Activated CD8-positive, alpha-beta memory T cell treated with anti-CD3 and anti-CD28 coated beads, Interleukin-2, amount 10 ng/mL, durations not matched to agents 7 days and 5 days (primary cell): ENCODE measurements around the gene IP6K1. TPM values are rescaled to one million over a fixed set of nuclear protein-coding genes. Genes with fewer than 3 reads are reported as not detected.
A peak's percentile ranks its signal among the peaks of the same experiment; 100 is the strongest.
"Not testable (repeated sequence)": the region's sequence is repeated elsewhere in the genome, so short reads cannot be mapped to it uniquely, and the experiment has no call there.

Experiments
- ATAC-seq: fragments of 150-1000 bp; cut with Tn5 transposase; one replicate; pipeline ENCODE4 v1.10.0; 2021; ENCODE audit warnings: moderate library complexity
- CTCF ChIA-PET: fragments of 350-600 bp; sonication (Branson Sonifier 250); formaldehyde crosslinking; loops from one replicate; lab custom pipeline; 2021; ENCODE audit warnings: antibody characterized with exemption; lab: Charles Lee
- DNase-seq: peaks from one replicate; pipeline ENCODE4 v3.0.0-alpha.2; 2020
- H3K27ac Mint-ChIP-seq: one replicate; pipeline ENCODE4 v1.8.0; 2021; ENCODE audit warnings: mild to moderate bottlenecking, mixed read lengths
- H3K27me3 Mint-ChIP-seq: one replicate; pipeline ENCODE4 v1.8.0; 2021; ENCODE audit warnings: mixed read lengths
- H3K36me3 Mint-ChIP-seq: one replicate; pipeline ENCODE4 v1.8.0; 2021; ENCODE audit warnings: mild to moderate bottlenecking, mixed read lengths
- H3K4me1 Mint-ChIP-seq: one replicate; pipeline ENCODE4 v1.8.0; 2021; ENCODE audit warnings: mixed read lengths
- H3K4me3 Mint-ChIP-seq: one replicate; pipeline ENCODE4 v1.8.0; 2021; ENCODE audit warnings: mild to moderate bottlenecking, moderate library complexity, mixed read lengths
- H3K9me3 Mint-ChIP-seq: one replicate; pipeline ENCODE4 v1.8.0; 2022; ENCODE audit warnings: low read depth, mixed read lengths
- total RNA-seq, 2 experiments: library from RNA; stranded (reverse); gene quantifications; one replicate each; pipeline ENCODE4 v1.2.3, GENCODE V29; 2021

Gene IP6K1
- total RNA-seq, 2 experiments from 2014 or later, result 38.3 to 41.0 TPM

DNA sequence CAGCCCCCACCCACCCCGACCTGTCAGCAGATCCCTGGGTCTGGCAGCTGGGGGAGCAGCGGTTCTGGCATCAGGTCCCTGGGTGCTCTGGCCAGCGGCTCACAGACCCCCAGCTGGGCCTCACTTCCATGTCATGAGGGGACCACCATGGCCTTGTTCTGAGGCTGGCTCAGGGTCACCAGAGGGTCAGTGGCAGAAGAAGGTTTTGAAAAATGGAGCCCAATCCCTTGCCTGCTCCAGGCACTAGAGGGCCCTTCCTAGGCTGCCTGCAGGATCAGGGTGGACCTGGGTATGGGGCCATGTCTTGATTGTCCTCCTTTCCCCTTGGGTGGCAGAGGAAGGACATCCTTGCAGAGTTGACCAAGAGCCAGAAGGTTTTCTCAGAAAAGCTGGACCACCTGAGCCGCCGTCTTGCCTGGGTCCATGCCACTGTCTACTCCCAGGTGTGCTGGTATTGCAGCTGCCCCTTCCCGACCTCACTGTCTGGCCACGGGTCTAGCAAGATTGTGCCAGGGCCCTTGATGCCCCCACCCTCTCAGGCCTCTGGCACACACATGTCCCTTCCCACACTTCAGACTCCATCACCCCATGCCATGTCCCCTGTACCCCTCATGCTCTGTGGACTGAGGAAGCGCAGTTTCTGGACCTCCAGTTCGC lies 79.8 kb downstream of the IP6K1 start:
- no peak overlapping the region for H3K4me3 Mint-ChIP-seq
- DNase-seq (no peak), ATAC-seq (no peak)
- H3K27me3 Mint-ChIP-seq, result no peaks in the 10 kb centered on the region
- no peaks in the 10 kb centered on the region for H3K9me3 Mint-ChIP-seq
- H3K27ac Mint-ChIP-seq, result no peak overlapping the region
- no peaks in the 10 kb centered on the region for H3K36me3 Mint-ChIP-seq
- H3K4me1 Mint-ChIP-seq, result peaks cover 10% of the 10 kb centered on the region
- CTCF ChIA-PET, result no interaction called here

DNA sequence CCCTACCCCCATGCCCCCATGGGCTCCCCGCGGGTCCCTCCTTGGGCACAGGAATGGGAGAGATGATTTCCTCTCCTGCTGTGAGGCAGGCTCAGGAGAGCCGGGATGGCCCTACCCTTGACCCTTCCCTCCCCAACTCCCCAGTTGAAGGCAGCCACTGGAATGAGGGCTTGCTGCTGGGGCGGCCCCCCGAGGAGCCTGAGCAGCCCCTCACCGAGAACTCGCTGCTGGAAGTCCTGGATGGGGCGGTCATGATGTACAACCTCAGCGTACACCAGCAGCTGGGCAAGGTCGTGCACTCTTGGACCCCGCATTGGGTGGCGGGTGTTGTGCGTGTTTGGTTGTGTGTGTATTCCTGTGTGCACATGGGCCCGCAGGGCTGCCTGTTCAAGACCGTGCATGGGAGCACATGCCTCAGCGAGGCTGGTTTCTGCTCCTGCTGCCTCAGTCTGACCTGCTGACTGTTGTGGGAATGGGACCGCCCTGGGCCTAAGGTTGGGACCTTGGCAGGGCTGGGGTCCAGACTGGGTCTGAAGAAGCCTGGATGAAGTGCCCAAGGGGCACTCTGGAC lies 80.9 kb downstream of the IP6K1 start:
- H3K27me3 Mint-ChIP-seq, result no peaks in the 10 kb centered on the region
- no peaks in the 10 kb centered on the region for H3K36me3 Mint-ChIP-seq
- CTCF ChIA-PET, result no interaction called here
- DNase-seq (no peak), ATAC-seq (no peak)
- H3K4me1 Mint-ChIP-seq, result no peaks in the 10 kb centered on the region
- H3K9me3 Mint-ChIP-seq, result no peaks in the 10 kb centered on the region
- no peak overlapping the region for H3K27ac Mint-ChIP-seq
- H3K4me3 Mint-ChIP-seq, result no peak overlapping the region

DNA sequence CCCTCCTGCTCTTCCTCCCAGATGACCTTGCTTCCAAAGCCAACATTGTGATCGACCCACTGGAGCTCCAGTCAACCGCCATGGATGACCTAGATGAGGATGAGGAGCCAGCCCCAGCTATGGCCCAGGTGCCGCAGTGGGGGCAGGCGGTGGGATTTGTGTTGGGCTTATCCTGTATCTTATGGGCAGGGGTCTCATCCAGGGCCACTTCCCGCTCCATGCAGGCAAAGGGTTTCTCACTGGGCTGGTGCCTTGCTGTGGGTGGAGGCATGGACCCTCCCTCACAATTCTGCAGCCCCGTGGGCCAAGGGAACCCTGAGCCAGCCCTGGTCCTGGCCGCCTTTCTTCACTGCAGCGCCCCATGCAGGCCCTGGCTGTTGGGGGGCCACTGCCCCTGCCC lies 81.7 kb downstream of the IP6K1 start:
- Mint-ChIP-seq H3K36me3 (no peaks in the 10 kb centered on the region), H3K9me3 (no peaks in the 10 kb centered on the region), H3K4me3 (no peak overlapping the region), H3K27me3 (no peaks in the 10 kb centered on the region), H3K4me1 (no peaks in the 10 kb centered on the region), H3K27ac (no peak overlapping the region)
- CTCF ChIA-PET, result interaction anchor here (1.1 to 5.4 kb wide), 4 partner anchors 14 to 134 kb away, joined by 3 to 24 read pairs (median 16); partner anchors contain the start of genes AMIGO3 and INKA1
- ATAC-seq, result no peak
- no peak for DNase-seq

DNA sequence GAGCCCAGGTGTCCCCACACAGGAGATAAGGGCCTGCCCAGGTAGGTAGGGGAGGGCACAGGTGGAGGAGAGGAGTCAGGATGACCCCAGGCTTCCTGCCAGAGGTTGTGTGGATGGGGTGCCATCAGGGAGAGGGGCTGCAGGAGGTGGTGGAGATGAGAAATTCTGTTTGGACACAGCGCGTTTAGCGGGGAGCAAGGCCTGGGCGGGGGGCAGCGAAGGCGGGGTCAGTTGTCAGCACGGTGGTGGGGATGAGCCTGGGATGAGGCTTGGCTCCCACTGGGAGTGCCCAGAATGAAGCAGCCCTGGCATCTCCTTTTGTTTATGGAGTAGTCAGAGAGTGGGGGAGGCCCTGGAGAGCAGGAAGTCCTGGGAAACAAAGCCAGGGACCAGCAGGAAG lies 82.4 kb downstream of the IP6K1 start:
- H3K9me3 Mint-ChIP-seq, result no peaks in the 10 kb centered on the region
- CTCF ChIA-PET, result interaction anchor here (0.7 to 5.4 kb wide), 9 partner anchors 8 to 135 kb away, joined by 3 to 24 read pairs (median 4); partner anchors contain the start of genes AMIGO3 and INKA1
- H3K27me3 Mint-ChIP-seq, result no peaks in the 10 kb centered on the region
- no peaks in the 10 kb centered on the region for H3K4me1 Mint-ChIP-seq
- H3K4me3 Mint-ChIP-seq, result no peak overlapping the region
- no peak overlapping the region for H3K27ac Mint-ChIP-seq
- no peak for ATAC-seq
- no peaks in the 10 kb centered on the region for H3K36me3 Mint-ChIP-seq
- DNase-seq, result no peak

DNA sequence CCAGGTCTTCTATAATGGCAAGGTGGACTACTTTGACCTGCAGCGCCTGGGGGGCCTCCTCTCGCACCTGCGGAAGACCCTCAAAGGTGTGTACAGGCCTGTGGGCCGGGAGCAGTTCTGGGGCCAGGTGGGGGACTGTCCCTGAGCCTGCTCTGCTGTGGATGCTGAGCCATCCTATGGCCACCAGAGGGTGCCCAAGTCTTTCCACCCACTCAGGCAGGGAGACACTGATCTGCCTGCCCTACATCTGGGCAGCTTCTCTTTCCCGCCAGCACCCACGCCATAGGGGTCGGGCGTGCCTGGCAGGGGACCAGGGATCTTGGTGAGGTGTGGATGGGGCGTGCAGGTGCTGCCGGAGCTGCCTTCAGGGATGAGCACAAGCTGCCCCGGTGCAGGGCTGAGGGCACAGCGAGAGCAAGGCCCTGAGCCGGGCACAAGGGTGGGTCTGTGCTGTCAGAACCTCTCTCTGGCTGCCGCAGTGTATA lies 82.9 kb downstream of the IP6K1 start:
- DNase-seq (peak; percentile 82), ATAC-seq (peak; percentile 95)
- Mint-ChIP-seq H3K4me1 (no peaks in the 10 kb centered on the region), H3K36me3 (no peaks in the 10 kb centered on the region), H3K27me3 (no peaks in the 10 kb centered on the region), H3K4me3 (no peak overlapping the region), H3K27ac (no peak overlapping the region), H3K9me3 (no peaks in the 10 kb centered on the region)
- CTCF ChIA-PET, result interaction anchor here (0.6 to 5.4 kb wide), 11 partner anchors 8 to 164 kb away, joined by 3 to 24 read pairs (median 5); partner anchors contain the start of genes AMIGO3 and INKA1

DNA sequence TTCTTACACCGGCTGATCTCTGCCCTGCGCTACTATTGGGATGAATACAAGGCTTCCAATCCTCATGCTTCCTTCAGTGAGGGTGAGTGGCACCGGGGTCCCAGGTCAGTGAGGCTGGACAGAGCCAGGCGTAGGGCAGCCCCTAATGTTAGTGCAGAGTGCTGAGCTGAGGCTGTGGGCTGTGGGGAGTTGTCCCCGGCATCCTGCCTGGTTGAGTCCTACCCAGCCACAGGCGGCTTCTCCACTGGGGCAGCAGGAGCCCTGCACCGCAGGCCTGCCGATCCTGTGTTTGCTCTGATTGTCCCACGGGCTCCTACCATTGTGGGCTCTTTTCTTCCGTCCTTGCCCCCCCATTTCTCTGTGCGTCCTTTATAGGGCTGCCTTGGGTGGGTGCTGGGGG lies 83.7 kb downstream of the IP6K1 start:
- ATAC-seq, result no peak
- Mint-ChIP-seq H3K4me3 (no peak overlapping the region), H3K27ac (no peak overlapping the region), H3K4me1 (no peaks in the 10 kb centered on the region), H3K27me3 (no peaks in the 10 kb centered on the region), H3K9me3 (no peaks in the 10 kb centered on the region), H3K36me3 (no peaks in the 10 kb centered on the region)
- DNase-seq, result no peak
- CTCF ChIA-PET, result interaction anchor here (0.7 to 5.4 kb wide), 7 partner anchors 9 to 299 kb away, joined by 3 to 24 read pairs (median 9); partner anchors contain the start of genes AMIGO3 and INKA1

DNA sequence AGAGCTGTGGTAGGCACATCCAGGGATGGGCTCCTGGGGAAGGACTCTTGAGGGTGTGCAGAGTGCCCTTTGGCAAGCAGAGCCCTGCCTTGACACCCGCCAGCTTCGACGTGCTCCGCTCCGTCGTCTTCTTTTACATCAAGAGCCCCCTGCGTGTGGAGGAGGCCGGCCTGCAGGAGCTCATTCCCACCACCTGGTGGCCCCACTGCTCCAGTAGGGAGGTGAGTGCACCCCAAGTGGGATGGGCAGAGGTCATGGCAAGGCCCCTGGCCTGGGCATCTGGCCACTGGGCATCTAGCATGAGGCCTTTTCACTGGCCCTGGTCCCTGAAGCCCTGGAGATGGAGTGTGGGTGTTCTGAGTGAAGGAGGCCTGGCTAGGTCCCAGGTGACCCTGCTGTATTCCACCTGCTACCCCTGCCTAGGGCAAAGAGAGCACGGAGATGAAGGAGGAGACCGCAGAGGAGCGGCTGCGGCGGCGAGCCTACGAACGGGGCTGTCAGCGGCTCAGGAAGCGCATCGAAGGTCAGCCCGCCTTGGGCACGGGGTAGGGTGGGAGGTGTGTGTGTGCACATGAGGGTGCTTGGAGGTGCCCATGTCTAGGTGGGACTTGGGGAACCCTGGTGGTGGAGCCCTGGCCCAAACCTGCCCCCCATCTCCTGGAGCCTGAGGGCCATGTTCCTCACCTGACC lies 84.8 kb downstream of the IP6K1 start:
- ATAC-seq (no peak), DNase-seq (no peak)
- Mint-ChIP-seq H3K4me3 (no peak overlapping the region), H3K4me1 (no peaks in the 10 kb centered on the region), H3K36me3 (no peaks in the 10 kb centered on the region), H3K27me3 (no peaks in the 10 kb centered on the region), H3K9me3 (no peaks in the 10 kb centered on the region), H3K27ac (no peak overlapping the region)
- CTCF ChIA-PET, result interaction anchor here (0.6 to 5.4 kb wide), 13 partner anchors 10 to 1935 kb away, joined by 3 to 24 read pairs (median 4); partner anchors contain the start of genes AMIGO3 and IP6K1

DNA sequence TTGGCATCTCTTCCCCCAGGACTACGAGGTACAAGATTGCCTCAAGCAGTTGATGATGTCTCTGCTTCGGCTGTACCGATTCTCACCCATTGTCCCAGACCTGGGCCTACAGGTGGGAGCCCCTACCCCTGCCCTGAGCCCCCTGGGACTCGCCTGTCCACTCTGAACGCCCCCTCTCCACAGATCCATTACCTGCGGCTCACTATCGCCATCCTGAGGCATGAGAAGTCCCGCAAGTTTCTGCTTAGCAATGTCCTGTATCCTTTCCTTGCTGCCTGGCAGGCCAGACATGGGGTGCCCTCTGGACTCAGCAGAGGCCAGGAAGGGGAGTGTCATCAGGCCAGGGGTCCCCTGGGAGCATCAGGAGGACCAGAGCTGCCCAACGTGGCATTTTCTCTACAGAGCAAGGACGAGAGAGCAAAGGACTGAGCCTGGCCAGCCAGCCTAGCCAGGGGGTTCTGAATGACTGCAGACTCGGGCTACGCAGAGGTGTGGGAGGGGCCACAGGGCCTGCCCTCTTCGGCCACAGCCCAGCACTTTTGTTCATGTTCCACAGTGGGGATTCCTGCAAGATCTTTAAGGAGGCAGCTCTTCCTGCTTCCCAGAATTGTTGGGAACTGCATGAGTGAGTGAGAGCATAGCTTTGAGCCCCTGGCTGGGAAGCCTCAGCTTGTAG lies 85.8 kb downstream of the IP6K1 start:
- CTCF ChIA-PET, result interaction anchor here (0.5 to 5.4 kb wide), 10 partner anchors 11 to 452 kb away, joined by 3 to 24 read pairs (median 4); partner anchors contain the start of genes AMIGO3 and IP6K1
- ATAC-seq (no peak), DNase-seq (no peak)
- Mint-ChIP-seq H3K27me3 (no peaks in the 10 kb centered on the region), H3K4me1 (no peaks in the 10 kb centered on the region), H3K4me3 (no peak overlapping the region), H3K27ac (no peak overlapping the region), H3K36me3 (no peaks in the 10 kb centered on the region), H3K9me3 (no peaks in the 10 kb centered on the region)

DNA sequence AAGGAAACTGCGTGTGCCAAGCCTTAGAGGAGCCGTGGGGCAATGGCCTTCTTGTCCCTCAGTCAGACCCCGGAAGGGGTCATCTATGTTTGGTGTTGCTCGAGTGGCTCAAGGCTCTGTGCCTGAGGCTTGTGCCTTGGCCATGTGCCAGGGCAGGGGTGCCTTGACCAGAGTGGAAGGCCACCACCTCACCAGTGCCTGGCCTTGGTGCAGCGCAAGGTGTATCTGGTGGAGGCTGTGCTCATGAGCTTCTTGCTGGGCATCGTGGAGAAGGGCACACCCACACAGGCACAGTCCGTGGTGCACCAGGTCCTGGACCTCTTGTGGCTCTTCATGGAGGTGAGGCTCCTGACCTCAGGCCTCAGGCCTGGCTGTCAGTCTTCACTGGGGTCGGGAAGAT lies 86.3 kb downstream of the IP6K1 start:
- H3K4me1 Mint-ChIP-seq, result no peaks in the 10 kb centered on the region
- no peak for DNase-seq
- H3K4me3 Mint-ChIP-seq, result no peak overlapping the region
- ATAC-seq, result no peak
- no peaks in the 10 kb centered on the region for H3K9me3 Mint-ChIP-seq
- no peaks in the 10 kb centered on the region for H3K27me3 Mint-ChIP-seq
- H3K36me3 Mint-ChIP-seq, result no peaks in the 10 kb centered on the region
- no peak overlapping the region for H3K27ac Mint-ChIP-seq
- CTCF ChIA-PET, result interaction anchor here (0.5 to 5.4 kb wide), 2 partner anchors 19 to 452 kb away, joined by 3 to 24 read pairs; partner anchors contain the start of gene AMIGO3

DNA sequence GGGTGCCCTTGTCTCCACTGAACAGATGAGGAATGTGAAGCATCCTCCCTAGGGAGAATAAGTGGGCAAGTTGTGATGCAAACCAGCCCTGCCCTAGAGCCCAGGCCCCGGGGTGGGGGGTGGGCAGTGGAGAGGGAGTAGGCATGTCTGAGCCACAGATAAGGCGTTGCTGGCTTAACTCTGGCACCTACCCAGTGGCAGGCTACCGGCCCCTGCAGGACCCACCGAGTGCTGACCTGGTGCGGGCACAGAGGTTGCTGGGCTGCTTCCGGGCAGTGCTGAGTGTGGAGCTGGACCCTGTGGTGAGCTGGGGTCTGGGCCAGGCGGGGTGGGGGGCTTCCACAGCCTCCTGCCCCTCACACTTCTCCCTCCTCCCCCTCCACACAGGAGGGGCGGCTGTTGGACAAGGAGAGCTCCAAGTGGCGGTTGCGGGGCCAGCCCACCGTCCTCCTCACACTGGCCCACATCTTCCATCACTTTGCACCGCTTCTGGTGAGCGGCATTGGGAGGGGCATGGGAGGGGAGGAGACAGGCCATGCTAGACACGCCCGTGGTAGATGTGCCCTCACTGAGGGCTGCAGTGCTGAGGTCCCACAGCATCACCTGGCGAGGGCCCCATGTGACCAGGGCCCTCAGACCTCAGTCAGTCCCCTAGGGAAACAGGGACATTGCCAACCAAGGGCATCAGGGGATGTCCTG lies 86.9 kb downstream of the IP6K1 start:
- H3K9me3 Mint-ChIP-seq, result no peaks in the 10 kb centered on the region
- H3K27me3 Mint-ChIP-seq, result no peaks in the 10 kb centered on the region
- H3K4me1 Mint-ChIP-seq, result no peaks in the 10 kb centered on the region
- ATAC-seq (no peak), DNase-seq (no peak)
- no peaks in the 10 kb centered on the region for H3K36me3 Mint-ChIP-seq
- no peak overlapping the region for H3K4me3 Mint-ChIP-seq
- no peak overlapping the region for H3K27ac Mint-ChIP-seq
- CTCF ChIA-PET, result interaction anchor here (5.4 kb wide), 1 partner anchor 19 kb away, joined by 24 read pairs; the partner anchor contains the start of gene AMIGO3

DNA sequence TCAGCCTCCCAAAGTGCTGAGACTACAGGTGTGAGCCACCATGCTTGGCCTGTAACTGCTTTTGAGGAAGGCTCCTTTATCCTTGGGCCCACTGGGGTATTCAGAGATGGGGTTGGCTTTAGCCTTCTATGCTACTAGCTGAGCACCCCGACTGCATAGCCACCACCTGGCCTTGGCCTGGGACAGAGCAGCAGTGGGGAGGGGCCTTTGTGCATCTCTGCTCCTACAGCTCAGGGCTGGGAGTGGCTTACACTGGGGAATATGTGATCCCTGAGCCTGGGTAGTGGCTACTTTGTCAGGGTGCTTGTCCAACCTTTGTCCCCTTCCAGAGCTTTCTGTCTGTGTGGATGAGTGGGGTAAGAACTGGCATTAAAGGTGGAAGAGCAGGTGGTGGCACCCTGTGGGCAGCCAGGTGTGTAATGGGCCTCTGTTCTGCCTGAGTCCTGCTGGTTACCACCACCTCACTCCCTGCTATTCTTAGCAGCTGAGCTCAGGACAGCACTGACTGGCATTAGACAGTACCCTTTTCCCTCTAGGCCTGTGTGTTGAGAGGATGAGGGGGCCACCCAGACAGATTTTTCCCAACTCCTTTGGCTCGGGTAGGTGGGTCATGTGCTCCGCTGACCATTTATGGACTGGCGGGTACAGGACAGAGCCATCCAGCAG lies 90.9 kb downstream of the IP6K1 start:
- H3K9me3 Mint-ChIP-seq, H3K4me3 Mint-ChIP-seq, H3K36me3 Mint-ChIP-seq, DNase-seq, CTCF ChIA-PET, H3K27me3 Mint-ChIP-seq, H3K27ac Mint-ChIP-seq, ATAC-seq: not testable (repeated sequence)
- H3K4me1 Mint-ChIP-seq, result peaks cover 13% of the 10 kb centered on the region

DNA sequence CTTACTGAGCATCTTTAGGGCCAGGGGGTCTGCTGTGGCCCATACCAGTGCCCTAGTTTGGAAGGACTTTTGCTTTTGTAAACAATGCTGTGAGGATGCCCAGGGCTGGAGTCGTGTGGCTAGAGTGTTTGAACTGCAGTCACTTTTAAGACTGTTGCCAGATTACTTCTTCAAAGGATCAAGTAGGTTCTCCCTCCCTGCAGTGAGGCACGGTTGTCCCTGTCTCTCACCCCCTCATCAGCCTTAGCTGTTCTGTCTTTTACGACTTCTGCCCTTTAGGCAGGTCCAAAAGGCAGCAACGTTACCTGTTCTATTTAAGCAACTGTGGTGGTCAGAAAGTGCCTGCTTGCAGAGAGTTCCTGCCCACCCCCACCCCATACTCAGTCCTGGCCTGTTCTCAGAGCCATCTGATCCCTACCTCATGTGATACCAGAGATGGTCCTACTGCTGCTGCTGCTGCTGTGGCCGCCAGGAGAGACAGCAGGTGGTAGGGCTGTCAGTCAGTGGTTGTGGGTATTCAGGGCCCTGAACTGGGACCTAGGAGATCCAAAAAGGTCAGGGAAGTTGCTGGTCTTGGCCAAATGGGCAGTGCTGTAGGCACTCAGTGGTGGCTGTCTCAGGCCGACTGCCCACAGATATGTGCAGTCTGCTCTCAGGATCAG lies 91.8 kb downstream of the IP6K1 start:
- H3K4me1 Mint-ChIP-seq, result peaks cover 20% of the 10 kb centered on the region
- H3K36me3 Mint-ChIP-seq, ATAC-seq, DNase-seq, CTCF ChIA-PET, H3K27me3 Mint-ChIP-seq, H3K9me3 Mint-ChIP-seq, H3K4me3 Mint-ChIP-seq, H3K27ac Mint-ChIP-seq: not testable (repeated sequence)
